HL-60 (cell line): Measurements from ENCODE around the gene CDC42EP4.

Experiments
- POLR2AphosphoS5 ChIP-seq: IDR thresholded peaks from 2 replicates; pipeline ENCODE4 v1.6.1; 2012; ENCODE audit warnings: low read depth
- TF ChIP-seq, protein P1 (sequence below): IDR thresholded peaks from one replicate; pipeline ENCODE4 v1.5.1; 2011; ENCODE audit warnings: low read length, control low read depth, inconsistent platforms; ENCODE audit not compliant: insufficient read depth
- TF ChIP-seq, protein P2 (sequence below): IDR thresholded peaks from 2 replicates; pipeline ENCODE4 v1.6.1; 2012; ENCODE audit warnings: low read depth; ENCODE audit not compliant: insufficient replicate concordance

DNA sequence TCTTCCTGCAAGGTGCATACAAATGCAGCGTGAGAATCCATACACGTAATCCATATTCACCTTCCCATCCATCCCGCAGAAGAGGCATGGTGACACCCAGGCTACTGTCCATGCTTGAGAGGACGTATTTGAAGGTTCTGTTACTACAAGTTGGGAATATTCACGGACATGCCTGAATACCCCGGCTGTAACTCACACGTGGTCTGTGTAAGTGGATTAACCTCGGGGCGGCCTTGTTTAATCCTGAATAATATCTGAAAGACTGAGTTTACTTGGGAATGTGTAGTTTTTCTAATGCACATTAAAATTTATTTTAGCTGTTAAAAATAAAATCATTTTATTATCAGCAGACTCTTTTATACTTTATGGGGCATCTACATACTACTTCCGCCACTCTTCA, 63.3 kb downstream of the CDC42EP4 start:
- TF ChIP-seq, protein P1, sequence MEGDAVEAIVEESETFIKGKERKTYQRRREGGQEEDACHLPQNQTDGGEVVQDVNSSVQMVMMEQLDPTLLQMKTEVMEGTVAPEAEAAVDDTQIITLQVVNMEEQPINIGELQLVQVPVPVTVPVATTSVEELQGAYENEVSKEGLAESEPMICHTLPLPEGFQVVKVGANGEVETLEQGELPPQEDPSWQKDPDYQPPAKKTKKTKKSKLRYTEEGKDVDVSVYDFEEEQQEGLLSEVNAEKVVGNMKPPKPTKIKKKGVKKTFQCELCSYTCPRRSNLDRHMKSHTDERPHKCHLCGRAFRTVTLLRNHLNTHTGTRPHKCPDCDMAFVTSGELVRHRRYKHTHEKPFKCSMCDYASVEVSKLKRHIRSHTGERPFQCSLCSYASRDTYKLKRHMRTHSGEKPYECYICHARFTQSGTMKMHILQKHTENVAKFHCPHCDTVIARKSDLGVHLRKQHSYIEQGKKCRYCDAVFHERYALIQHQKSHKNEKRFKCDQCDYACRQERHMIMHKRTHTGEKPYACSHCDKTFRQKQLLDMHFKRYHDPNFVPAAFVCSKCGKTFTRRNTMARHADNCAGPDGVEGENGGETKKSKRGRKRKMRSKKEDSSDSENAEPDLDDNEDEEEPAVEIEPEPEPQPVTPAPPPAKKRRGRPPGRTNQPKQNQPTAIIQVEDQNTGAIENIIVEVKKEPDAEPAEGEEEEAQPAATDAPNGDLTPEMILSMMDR: no peak
- TF ChIP-seq, protein P2, sequence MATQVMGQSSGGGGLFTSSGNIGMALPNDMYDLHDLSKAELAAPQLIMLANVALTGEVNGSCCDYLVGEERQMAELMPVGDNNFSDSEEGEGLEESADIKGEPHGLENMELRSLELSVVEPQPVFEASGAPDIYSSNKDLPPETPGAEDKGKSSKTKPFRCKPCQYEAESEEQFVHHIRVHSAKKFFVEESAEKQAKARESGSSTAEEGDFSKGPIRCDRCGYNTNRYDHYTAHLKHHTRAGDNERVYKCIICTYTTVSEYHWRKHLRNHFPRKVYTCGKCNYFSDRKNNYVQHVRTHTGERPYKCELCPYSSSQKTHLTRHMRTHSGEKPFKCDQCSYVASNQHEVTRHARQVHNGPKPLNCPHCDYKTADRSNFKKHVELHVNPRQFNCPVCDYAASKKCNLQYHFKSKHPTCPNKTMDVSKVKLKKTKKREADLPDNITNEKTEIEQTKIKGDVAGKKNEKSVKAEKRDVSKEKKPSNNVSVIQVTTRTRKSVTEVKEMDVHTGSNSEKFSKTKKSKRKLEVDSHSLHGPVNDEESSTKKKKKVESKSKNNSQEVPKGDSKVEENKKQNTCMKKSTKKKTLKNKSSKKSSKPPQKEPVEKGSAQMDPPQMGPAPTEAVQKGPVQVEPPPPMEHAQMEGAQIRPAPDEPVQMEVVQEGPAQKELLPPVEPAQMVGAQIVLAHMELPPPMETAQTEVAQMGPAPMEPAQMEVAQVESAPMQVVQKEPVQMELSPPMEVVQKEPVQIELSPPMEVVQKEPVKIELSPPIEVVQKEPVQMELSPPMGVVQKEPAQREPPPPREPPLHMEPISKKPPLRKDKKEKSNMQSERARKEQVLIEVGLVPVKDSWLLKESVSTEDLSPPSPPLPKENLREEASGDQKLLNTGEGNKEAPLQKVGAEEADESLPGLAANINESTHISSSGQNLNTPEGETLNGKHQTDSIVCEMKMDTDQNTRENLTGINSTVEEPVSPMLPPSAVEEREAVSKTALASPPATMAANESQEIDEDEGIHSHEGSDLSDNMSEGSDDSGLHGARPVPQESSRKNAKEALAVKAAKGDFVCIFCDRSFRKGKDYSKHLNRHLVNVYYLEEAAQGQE: no peak
- no peak for TF ChIP-seq POLR2AphosphoS5
